GM23248 (cell line): ENCODE measurements around the gene EDA.

Source experiments
- EZH2 ChIP-seq: fragments of 200-600 bp; sonication (generic); IDR thresholded peaks from 2 replicates; pipeline ENCODE4 v1.6.1; 2018; ENCODE audit warnings: antibody characterized with exemption, mild to moderate bottlenecking; ENCODE audit not compliant: insufficient read depth, poor library complexity, severe bottlenecking
- EZH2phosphoT487 ChIP-seq: fragments of 200-600 bp; sonication (generic); IDR thresholded peaks from 2 replicates; pipeline ENCODE4 v1.6.1; 2018; ENCODE audit warnings: antibody characterized with exemption, moderate library complexity, mild to moderate bottlenecking, low read depth; ENCODE audit not compliant: insufficient read depth

GRCh38 chrX:69718102-69718501 is 102.2 kb downstream of the EDA start:
- no peak for TF ChIP-seq EZH2phosphoT487
- TF ChIP-seq EZH2, result no peak
